CD4-positive, alpha-beta T cell treated with Interleukin-6 at 100 ng/mL for 8 hours (primary cell): ENCODE data around the gene NABP1.

Experiments
- DNase-seq: peaks from one replicate; pipeline ENCODE4 v3.0.0-alpha.2; 2020; ENCODE audit warnings: mixed read lengths, low spot score

The NABP1 gene

DNA sequence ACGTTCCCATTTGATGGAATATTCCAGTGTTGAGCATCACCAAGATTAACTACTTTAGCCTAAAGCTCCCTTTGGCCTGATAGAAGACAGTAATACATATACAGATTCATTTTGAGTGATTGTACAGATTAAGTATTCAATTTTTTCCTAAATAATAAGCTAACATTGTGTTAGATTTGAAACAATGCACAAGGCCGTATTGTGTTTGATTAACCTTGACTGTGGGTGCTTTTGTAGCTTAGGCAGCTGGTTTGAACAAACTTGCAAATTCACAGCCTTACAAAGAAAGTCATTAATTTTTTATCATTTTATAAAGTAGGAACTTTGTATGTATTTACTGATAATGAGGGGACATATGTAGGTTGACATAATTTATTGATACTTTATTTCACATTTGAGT lies 29.6 kb downstream of the NABP1 start:
- no peak for DNase-seq

DNA sequence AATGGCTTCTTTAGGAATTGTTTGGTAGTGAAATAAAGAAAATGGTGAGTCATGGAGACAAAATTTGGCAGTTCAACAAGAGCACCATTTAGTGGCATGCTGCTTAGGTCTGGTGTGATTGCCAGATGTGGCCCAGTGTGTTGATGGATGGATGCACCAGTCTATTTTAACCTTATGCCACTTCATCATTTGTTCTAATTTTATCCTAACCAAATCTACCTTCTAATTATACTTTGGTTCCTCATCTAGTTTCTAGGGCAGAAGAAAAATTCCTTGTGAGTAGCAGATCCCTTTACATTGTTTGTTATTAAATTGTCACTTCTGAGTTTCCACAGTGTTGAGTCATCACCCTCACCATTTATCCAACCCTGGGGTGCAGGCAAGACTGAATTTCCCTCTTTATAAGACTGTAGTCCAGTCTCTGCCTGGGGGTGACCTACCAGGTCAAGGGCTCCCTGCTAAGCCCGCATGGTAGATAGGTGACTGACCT lies 32.5 kb downstream of the NABP1 start:
- DNase-seq: no peak

DNA sequence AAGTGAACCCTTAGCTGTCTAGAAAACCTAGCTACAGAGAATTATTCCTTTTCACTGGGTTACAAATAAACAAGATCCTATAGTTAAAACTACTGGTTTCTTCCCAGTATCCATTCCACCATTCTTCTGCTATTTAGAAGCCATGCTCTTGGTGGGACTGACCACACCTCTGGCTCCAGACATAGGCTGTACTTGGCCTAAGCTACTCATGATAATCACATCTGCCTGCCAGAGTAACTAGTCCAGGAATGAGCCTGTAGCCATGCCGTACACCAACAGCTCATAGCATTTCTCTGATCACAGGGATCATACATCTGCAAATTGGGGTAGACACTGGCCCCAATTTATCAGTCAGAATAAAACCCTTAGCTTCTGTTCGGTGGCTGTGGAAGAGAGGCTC lies 33.7 kb downstream of the NABP1 start:
- DNase-seq: no peak

DNA sequence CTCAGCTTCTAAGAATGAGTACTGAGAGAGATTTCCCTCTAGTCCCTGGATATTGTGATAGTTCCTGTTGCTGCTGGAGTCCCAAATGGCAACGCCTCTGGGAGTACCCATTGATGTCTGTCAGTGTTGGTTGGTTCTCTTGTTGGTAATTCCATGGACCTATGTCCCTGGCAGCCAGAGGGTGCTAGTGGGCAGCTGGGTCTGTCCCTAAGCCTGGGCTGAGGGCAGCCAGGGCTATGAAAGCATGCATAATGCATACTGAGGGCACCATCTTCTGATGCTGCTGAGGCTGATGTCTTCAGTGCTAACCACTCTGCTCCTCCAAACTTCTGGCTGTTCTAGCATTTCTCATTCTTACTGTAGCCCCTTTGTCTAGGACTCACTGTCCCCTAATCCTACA lies 35.9 kb downstream of the NABP1 start:
- no peak for DNase-seq

DNA sequence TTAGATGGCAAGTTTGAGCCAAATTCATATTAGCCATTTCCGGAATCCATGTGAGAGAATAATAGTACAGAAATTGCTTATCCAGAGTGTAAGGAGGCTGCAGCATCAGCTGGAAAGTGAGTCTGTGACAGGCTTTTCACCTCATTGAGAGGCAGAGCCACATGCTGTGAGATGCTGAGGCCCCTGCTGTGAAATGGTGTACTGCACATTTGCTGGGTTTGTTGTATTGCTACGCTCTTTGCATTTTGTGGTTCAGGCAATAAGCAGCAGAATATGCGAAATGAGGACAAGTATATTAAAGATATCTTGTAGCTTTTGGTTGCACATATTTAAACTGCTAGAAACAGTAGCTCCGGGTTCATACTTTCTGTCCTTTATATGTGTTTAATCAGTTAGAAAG lies 37.0 kb downstream of the NABP1 start:
- no peak for DNase-seq

DNA sequence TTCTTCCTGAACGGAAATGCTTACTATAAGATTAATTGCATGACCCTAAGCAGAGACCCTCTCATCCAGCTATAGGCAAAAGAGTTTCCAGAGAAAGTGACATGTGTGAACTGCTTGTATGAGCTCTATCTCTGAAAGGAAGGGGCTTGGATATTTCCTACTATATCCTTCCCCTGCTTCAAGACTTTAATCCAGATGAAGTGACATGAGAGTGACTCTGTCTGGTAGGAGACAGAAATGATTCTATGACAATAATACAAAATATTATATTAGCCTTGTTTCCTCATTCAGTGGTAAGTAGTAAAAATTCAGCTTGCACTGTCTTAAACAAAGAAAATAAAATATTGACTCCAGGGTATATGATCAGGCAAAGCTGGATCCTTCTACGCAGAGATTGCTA lies 37.5 kb downstream of the NABP1 start:
- no peak for DNase-seq

DNA sequence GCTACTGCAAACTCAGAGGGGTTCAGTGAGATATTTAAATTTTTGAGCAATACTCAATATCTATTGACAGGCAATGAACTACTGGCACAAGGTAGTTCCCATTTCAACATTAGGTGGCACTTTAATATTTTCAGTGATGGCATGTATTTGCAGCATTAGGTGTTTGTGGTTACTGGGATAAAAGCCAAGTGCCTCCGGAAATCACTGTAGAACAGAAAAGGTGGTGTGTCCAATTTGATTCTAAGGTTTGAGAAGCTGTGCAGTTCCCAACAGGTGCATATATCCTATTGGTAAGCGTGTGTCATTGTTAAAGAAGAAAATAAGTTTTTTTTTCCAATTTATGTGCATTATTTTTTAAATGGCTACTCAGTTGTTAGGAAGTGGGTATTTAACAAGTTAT lies 41.3 kb downstream of the NABP1 start:
- no peak for DNase-seq

DNA sequence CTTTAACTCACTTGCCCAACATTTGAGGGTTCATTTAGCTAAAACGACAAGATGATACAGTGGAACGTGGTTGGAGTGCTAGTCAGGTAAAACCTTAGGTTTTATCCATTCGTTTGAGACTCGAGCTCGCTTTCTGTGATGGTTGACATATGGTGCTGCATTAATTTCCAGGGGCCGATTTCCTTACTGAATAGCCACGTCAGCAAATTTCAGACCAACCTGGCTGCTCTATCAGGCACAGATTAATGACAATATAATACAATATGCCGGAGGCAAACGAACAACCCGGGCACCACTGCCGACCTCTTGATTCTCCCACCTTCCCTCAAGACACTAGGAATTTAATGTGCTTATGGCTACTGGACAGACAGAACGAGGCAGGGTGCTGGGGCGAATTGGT lies 42.0 kb downstream of the NABP1 start:
- no peak for DNase-seq

DNA sequence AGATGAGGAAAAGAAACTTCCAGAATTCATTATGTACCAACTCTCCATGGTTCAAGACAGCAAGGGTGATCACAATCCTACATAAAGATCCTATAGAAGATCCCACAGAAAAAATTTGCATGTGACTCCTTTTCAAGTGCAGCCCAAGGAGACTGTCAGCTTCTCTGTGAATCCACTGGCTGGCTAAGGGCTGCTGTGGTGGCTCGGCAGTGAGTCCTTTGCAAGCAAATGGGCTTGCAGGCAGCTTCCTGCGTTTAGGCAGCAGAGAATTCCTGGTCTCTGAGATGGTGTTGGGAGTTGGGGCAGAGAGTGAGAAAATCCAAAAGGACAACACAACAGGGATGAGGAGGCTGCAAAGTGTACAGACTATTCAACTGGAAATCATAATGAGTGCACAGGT lies 43.4 kb downstream of the NABP1 start:
- no peak for DNase-seq

DNA sequence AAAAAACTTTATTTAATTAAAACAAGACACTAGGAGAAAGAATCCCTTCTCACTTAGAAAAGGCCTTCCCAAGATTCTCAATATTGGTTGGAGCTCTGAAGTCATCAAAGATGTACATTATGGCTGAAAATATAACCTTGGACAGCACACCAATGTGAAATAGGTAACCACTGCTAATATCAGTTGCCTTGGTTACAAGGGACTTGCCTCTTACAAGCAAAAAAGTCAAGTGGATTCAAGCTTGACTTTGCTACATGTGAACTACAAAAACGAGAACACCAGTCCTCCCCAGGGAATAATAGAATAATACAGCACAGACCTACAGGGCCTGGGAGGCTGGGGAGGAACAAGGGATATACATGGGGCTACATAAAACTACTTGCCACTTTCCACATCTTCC lies 46.1 kb downstream of the NABP1 start:
- DNase-seq: no peak

DNA sequence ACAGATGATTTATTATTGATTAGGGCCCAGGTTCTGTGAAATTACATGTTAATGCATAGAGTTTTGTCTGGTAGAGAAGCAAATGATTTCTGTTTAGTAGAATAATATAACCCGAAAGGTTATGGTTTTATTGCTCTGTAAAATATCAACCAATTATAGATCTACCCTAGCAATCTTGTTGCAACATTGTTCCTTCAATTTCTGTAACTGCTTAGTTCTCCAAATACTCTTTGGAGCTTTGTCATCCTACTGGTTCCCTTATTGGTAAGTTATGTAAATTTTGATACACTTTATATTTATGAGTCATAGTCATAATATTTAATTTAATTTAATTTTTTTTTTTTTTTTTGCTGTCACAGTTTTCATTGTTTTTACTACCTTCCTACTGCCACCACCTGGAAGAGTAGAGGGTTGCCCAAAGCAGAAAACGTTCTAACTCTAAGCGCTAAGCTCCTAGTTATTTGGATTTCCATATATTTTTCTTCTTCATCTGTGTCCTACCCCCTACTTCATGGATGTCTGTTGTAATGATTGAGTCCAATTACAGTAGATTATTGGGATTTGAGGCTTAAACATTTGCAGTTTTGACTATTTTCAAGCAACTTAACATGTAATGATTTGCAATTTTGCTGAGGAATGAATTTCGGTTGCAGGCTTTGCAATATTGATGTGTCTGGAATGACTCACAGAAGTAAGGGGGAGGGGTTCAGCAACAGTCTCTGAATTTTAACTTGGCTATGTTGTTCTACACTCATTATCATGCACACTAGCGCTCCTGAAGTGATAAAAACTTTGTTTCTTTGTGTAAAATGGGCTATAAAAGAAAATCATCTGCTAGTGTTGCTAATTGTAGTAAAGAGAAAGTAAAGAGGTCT lies 51.1 kb downstream of the NABP1 start:
- no peak for DNase-seq

DNA sequence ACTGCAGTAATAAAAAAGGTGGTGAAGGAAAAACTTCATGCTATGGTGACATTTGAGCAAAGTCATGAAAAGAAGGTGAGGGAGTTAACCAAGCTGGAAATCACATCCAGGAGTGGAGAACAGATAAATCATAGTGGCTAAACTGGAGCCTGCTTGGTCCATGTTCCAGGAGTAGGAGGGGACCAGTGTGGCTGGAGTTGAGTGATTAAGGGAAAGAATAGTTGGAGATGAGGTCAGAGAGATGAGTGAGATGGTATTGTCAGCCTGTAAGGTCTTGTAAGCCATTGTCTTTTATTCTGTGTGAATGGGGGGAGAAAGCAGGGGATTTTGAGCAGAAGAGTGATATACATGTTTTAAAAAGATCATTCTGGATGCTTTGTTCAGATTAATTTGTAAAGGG lies 52.3 kb downstream of the NABP1 start:
- no peak for DNase-seq
